Esophagus squamous epithelium (tissue), 5 donors: ENCODE data around the gene PRKCE. TPM values are rescaled to one million over a fixed set of nuclear protein-coding genes. Genes with fewer than 3 reads are reported as not detected.

ENCODE experiments used
- DNase-seq: peaks from one replicate; lab custom pipeline; 2025; lab: John Stamatoyannopoulos, UW
- H3K27ac ChIP-seq, 4 donors: fragments of 200-600 bp; sonication (generic); one replicate each; pipeline ENCODE4 v1.5.1; 2016 to 2019; ENCODE audit warnings: mild to moderate bottlenecking in 1 of 4
- H3K27me3 ChIP-seq, 4 donors: fragments of 200-600 bp; sonication (generic); 1 replicate in 3 of 4; 2 replicates in 1 of 4; pipeline versions ENCODE4 v1.5.1 to v1.6.0; 2017 to 2021; ENCODE audit warnings: antibody characterized with exemption in 1 of 4
- H3K36me3 ChIP-seq, 3 donors: fragments of 200-600 bp; sonication (generic); one replicate each; pipeline ENCODE4 v1.5.1; 2016 to 2019
- H3K4me1 ChIP-seq, 3 donors: fragments of 200-600 bp; sonication (generic); one replicate each; pipeline ENCODE4 v1.5.1; 2017 to 2019
- H3K4me3 ChIP-seq, 4 donors: fragments of 200-600 bp; sonication (generic); 1 replicate in 3 of 4; 2 replicates in 1 of 4; pipeline ENCODE4 v1.5.1; 2016 to 2019; ENCODE audit warnings: mild to moderate bottlenecking in 2 of 4, moderate library complexity in 1 of 4
- H3K9me3 ChIP-seq, 3 donors: fragments of 200-600 bp; sonication (generic); one replicate each; pipeline ENCODE4 v1.5.1; 2016 to 2019
- POLR2A ChIP-seq, 4 donors: fragments of 450-650 bp; IDR thresholded peaks; one replicate each; pipeline ENCODE4 v1.6.1; 2017; ENCODE audit warnings: antibody characterized with exemption in 4 of 4, mild to moderate bottlenecking in 4 of 4, moderate library complexity in 3 of 4
- WGBS, 2 donors: methylation state at CpG; one replicate each; pipeline ENCODE4 v1.1.5; 2018; 5-methylcytosine and 5-hydroxymethylcytosine counted together
- intact Hi-C: fragments of 100-400 bp; cut with DNase I; formaldehyde crosslinking; loops from one replicate; pipeline ENCODE4 v1.15.0; 2022
- total RNA-seq, 4 donors: library from RNA; depleted of rRNA; stranded (reverse); fragments of >200 nt; gene quantifications; one replicate each; pipeline ENCODE4 v1.1.0, GENCODE V29; 2016
- TF ChIP-seq, protein P1 (sequence below), 6 experiments: fragments of 450-650 bp in 4 of 6; fragments of 200-600 bp in 2 of 6; sonication (generic) in 2 of 6; IDR thresholded peaks; one replicate each; pipeline ENCODE4 v1.5.1; 2016 to 2019; ENCODE audit warnings: antibody characterized with exemption in 6 of 6, mild to moderate bottlenecking in 4 of 6, moderate library complexity in 4 of 6
- donor health status: DM: yes; HTN: yes; CAD: no.

The PRKCE gene
- total RNA-seq, 4 donors from 2014 or later = 6.5 to 13.7 (median 9.9) TPM

DNA sequence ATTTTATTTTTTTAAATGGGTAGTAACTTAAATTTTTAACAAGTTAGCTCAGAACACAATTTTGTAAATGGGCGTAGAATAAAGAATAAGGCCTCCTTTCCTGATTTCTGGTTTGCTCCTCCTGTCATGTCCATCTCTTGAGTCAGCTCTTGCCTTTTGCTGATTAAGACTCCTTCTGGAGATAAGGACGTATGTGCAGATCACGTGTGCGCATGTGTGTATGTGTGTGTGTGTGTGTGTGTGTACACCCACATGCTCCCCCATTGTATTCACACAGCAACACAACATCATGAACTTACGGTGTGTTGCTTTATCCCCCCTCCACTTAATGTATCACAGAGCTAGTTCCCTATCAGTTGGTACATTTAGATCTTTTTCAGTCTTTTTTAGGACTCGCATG, 182.9 kb downstream of the PRKCE start:
- Histone ChIP-seq H3K27me3 (no peaks in the 10 kb centered on the region), H3K4me1 (peaks cover 0 to 3% (median 2%) of the 10 kb centered on the region in 3 donors), H3K9me3 (peaks cover 0 to 14% (median 12%) of the 10 kb centered on the region in 3 donors), H3K4me3 (no peak overlapping the region), H3K27ac (no peak overlapping the region), H3K36me3 (no peaks in the 10 kb centered on the region)
- no peak for DNase-seq
- TF ChIP-seq, protein P1, sequence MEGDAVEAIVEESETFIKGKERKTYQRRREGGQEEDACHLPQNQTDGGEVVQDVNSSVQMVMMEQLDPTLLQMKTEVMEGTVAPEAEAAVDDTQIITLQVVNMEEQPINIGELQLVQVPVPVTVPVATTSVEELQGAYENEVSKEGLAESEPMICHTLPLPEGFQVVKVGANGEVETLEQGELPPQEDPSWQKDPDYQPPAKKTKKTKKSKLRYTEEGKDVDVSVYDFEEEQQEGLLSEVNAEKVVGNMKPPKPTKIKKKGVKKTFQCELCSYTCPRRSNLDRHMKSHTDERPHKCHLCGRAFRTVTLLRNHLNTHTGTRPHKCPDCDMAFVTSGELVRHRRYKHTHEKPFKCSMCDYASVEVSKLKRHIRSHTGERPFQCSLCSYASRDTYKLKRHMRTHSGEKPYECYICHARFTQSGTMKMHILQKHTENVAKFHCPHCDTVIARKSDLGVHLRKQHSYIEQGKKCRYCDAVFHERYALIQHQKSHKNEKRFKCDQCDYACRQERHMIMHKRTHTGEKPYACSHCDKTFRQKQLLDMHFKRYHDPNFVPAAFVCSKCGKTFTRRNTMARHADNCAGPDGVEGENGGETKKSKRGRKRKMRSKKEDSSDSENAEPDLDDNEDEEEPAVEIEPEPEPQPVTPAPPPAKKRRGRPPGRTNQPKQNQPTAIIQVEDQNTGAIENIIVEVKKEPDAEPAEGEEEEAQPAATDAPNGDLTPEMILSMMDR (IDR thresholded peaks at IDR 0.05) = no peak
- no peak for TF ChIP-seq POLR2A (IDR thresholded peaks at IDR 0.05)
- 90 to 93% methylated on average over 6 of the region's 6 CpGs for WGBS, 2 donors
- intact Hi-C loops = no loop called here

DNA sequence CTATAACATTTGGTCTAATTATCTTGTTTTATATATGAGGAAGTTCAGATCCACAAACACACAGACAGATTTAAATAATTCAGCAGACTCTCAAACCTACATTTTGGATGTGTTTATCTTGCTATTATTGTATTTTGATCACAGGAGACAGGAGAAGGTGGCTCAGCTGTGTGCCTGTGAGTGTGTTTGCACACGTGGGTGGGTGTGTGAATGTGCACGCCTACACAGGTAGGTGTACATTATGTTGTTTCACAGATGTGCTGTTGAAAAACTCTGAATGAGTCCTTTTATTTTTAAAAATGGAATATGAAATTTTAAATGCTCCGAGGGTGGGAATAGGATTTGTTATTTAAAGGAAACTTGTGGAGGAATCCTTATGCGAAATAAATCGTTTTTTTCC, 183.4 kb downstream of the PRKCE start:
- Histone ChIP-seq H3K27me3 (no peaks in the 10 kb centered on the region), H3K27ac (no peak overlapping the region), H3K36me3 (no peaks in the 10 kb centered on the region), H3K4me3 (no peak overlapping the region), H3K4me1 (peaks cover 0 to 7% (median 6%) of the 10 kb centered on the region in 3 donors), H3K9me3 (peaks cover 0 to 14% (median 12%) of the 10 kb centered on the region in 3 donors)
- 88 to 89% methylated on average over 5 of the region's 5 CpGs for WGBS, 2 donors
- intact Hi-C loops = no loop called here
- TF ChIP-seq, protein P1 (IDR thresholded peaks at IDR 0.05) = no peak
- no peak for TF ChIP-seq POLR2A (IDR thresholded peaks at IDR 0.05)
- DNase-seq = no peak

DNA sequence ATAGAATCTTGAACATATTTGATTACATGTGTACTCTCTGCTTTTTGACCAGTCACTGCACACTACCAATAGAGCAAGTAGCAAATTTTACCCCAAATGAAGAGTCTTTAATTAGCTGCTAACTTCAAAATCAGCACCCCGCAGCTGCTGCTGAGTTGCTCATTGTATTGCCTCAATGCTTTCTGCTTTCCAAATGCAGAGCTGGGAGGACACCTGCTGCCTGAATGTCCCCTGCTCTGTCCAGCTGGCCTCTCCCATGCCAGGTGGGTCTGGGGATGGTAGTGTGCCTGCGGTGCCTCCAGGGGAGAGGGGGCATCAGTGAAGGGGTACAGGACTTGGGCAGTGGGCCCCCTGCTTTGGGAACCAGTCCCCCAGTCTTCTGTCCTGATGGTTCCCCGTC, 184.8 kb downstream of the PRKCE start:
- no peak overlapping the region for H3K4me3 ChIP-seq
- no peaks in the 10 kb centered on the region for H3K36me3 ChIP-seq
- H3K9me3 ChIP-seq = peaks cover 0 to under 1% (median 0%) of the 10 kb centered on the region in 3 donors
- H3K27me3 ChIP-seq = no peaks in the 10 kb centered on the region
- WGBS, 2 donors = 86 to 90% methylated on average over 2 of the region's 3 CpGs
- intact Hi-C loops = no loop called here
- TF ChIP-seq, protein P1 (IDR thresholded peaks at IDR 0.05) = no peak
- TF ChIP-seq POLR2A (IDR thresholded peaks at IDR 0.05) = no peak
- DNase-seq = no peak
- H3K27ac ChIP-seq = no peak overlapping the region
- peaks cover 0 to 18% (median 11%) of the 10 kb centered on the region in 3 donors for H3K4me1 ChIP-seq

DNA sequence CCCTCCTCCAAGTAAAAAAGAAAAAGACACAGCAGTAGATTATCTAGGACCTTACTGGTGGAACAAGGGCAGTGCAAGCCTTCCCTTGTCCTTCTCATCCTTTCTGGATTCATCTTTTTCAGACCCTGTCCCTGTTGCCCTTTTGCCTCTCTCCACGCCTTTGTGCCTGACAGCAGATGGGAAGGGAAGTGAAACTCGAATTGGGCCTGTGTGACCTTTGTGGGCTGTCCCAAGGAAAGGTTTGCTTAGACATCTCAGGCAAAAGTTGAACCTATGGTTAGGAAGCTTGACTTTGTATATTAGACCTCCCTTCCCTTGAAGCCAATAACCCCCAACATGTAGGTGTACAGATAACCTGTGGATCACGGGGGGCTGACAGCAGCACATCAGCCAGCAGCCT, 185.3 kb downstream of the PRKCE start:
- no peak for DNase-seq
- Histone ChIP-seq H3K4me1 (peaks cover 0 to 23% (median 11%) of the 10 kb centered on the region in 3 donors), H3K4me3 (no peak overlapping the region), H3K9me3 (no peaks in the 10 kb centered on the region), H3K27ac (no peak overlapping the region), H3K36me3 (no peaks in the 10 kb centered on the region), H3K27me3 (no peaks in the 10 kb centered on the region)
- WGBS, 2 donors = 67 to 93% methylated on average over 3 of the region's 3 CpGs
- TF ChIP-seq POLR2A (IDR thresholded peaks at IDR 0.05) = no peak
- TF ChIP-seq, protein P1 (IDR thresholded peaks at IDR 0.05) = no peak
- intact Hi-C loops = no loop called here

DNA sequence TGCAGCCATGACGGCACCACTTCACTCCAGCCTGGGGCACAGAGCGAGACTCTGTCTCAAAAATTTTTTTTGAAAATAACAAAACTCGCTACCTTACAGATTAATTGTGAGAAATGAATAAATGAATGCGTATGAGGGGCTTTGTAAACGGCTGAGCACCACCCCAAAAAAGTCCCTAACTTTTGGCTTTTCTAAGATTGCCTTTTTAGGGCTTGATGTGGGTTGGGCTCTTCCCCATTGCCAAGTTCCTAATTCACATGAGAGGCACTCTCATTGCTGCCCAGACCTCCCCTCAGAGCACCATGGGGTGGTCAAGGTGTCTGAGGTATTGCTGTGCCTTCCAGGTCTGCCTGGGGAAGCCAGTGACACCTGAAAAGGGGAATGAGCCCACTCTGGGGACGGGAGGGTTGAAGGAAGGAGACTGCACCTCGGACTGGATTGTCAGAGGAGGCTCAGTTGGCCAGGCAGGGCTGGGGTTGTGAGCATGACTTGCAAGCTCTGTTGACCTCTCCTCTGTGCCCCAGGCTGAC, 186.4 kb downstream of the PRKCE start:
- H3K27me3 ChIP-seq = no peaks in the 10 kb centered on the region
- no peak for TF ChIP-seq POLR2A (IDR thresholded peaks at IDR 0.05)
- TF ChIP-seq, protein P1 (IDR thresholded peaks at IDR 0.05) = no peak

More for the DNA sequence above, 186.4 kb downstream of the PRKCE start:
- DNase-seq = no peak
- intact Hi-C loops = no loop called here
- Histone ChIP-seq H3K9me3 (no peaks in the 10 kb centered on the region), H3K27ac (no peak overlapping the region), H3K36me3 (no peaks in the 10 kb centered on the region), H3K4me1 (peaks cover 0 to 23% (median 11%) of the 10 kb centered on the region in 3 donors), H3K4me3 (no peak overlapping the region)
- WGBS, 2 donors = 71 to 79% methylated on average over 5 to 7 of the region's 7 CpGs
